ENCODE results near the gene SLC37A1. TPM values are rescaled to one million over a fixed set of nuclear protein-coding genes. Genes with fewer than 3 reads are reported as not detected.
A peak's percentile ranks its signal among the peaks of the same experiment; 100 is the strongest.

SLC37A1 gene
- total RNA-seq, 1 experiment from 2014 or later: 47.1 TPM

DNA sequence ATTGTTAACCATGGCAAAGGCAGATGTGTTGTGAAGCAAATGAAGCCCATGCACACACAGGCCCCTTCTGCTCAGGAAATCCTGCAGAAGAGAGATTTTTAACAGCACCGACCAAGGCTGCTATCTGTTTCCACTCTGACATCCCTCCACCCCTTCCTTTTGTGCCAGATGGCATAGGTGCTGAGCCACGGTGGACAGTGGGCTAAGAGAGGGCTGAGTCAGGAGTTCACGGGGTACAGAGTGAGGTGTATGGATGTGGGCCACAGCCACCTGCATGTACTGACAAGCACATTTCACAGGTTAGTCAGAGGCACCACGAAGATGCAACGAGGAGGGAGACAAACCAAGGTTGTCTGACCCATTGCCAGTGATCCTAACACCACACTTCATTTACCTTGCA is 27.1 kb upstream of the SLC37A1 start:
- DNase-seq: no peak
- H3K36me3 ChIP-seq (ENCODE audit: insufficient read depth, low read length): no peaks in the 10 kb centered on the region
- H3K27ac ChIP-seq (ENCODE audit: low read length): no peak overlapping the region
- H3K9ac ChIP-seq (ENCODE audit: low read length): no peak overlapping the region
- H3K4me2 ChIP-seq (ENCODE audit: low read depth, low read length, poor library complexity, severe bottlenecking): no peak overlapping the region
- no peaks in the 10 kb centered on the region for H3K27me3 ChIP-seq (ENCODE audit: low read length)
- H3K9me2 ChIP-seq (replicated peaks; ENCODE audit: insufficient read depth, low read length): no peaks in the 10 kb centered on the region
- no peak overlapping the region for H2AFZ ChIP-seq (ENCODE audit: low read length)
- no peaks in the 10 kb centered on the region for H4K20me1 ChIP-seq (ENCODE audit: insufficient read depth, low read depth, low read length)
- H3K4me3 ChIP-seq (ENCODE audit: low read length): no peak overlapping the region
- H3K79me2 ChIP-seq (ENCODE audit: low read length): no peaks in the 10 kb centered on the region
- H3K9me3 ChIP-seq (ENCODE audit: low read length): no peaks in the 10 kb centered on the region
- H3K4me1 ChIP-seq (ENCODE audit: low read length): peaks cover 14% of the 10 kb centered on the region

DNA sequence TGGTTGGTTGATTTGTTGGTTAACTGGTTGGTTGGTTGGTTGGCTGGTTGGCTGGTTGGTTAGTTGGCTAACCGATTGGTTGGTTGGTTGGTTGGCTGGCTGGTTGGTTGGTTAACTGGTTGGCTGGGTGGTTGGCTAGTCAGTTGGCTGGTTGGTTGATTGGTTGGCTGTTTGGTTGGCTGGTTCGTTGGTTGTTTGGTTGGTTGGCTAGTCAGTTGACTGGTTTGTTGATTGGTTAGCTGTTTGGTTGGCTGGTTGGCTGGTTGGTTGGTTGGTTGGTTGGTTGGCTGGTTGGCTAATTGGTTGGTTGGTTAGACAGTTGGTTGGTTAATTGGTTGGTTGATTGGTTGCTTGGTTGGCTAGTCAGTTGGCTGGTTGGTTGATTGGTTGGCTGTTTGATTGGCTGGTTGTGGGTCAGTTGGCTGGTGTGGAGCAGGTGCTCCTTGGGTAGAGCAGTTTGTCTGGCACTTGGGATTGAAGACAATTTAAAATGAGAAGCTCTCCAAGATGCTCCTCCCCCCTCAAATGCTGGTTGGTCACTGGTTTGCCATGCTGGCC is 24.6 kb upstream of the SLC37A1 start:
- Histone ChIP-seq H3K9ac (ENCODE audit: low read length) (no peak overlapping the region), H3K4me2 (ENCODE audit: low read depth, low read length, poor library complexity, severe bottlenecking) (no peak overlapping the region), H3K9me2 (replicated peaks; ENCODE audit: insufficient read depth, low read length) (no peaks in the 10 kb centered on the region), H2AFZ (ENCODE audit: low read length) (no peak overlapping the region), H3K36me3 (ENCODE audit: insufficient read depth, low read length) (no peaks in the 10 kb centered on the region), H3K27me3 (ENCODE audit: low read length) (no peaks in the 10 kb centered on the region), H3K27ac (ENCODE audit: low read length) (no peak overlapping the region), H3K9me3 (ENCODE audit: low read length) (no peaks in the 10 kb centered on the region), H4K20me1 (ENCODE audit: insufficient read depth, low read depth, low read length) (no peaks in the 10 kb centered on the region), H3K79me2 (ENCODE audit: low read length) (no peaks in the 10 kb centered on the region), H3K4me3 (ENCODE audit: low read length) (no peak overlapping the region), H3K4me1 (ENCODE audit: low read length) (peaks cover 14% of the 10 kb centered on the region)
- no peak for DNase-seq

GRCh38 chr21:42489991-42490390 is 23.7 kb upstream of the SLC37A1 start:
- Histone ChIP-seq H3K9ac (ENCODE audit: low read length) (no peak overlapping the region), H2AFZ (ENCODE audit: low read length) (no peak overlapping the region), H3K9me2 (replicated peaks; ENCODE audit: insufficient read depth, low read length) (no peaks in the 10 kb centered on the region), H3K4me3 (ENCODE audit: low read length) (no peak overlapping the region), H3K27me3 (ENCODE audit: low read length) (no peaks in the 10 kb centered on the region), H3K4me1 (ENCODE audit: low read length) (peaks cover 14% of the 10 kb centered on the region), H3K36me3 (ENCODE audit: insufficient read depth, low read length) (no peaks in the 10 kb centered on the region), H3K4me2 (ENCODE audit: low read depth, low read length, poor library complexity, severe bottlenecking) (no peak overlapping the region), H3K27ac (ENCODE audit: low read length) (no peak overlapping the region), H3K9me3 (ENCODE audit: low read length) (no peaks in the 10 kb centered on the region), H4K20me1 (ENCODE audit: insufficient read depth, low read depth, low read length) (no peaks in the 10 kb centered on the region), H3K79me2 (ENCODE audit: low read length) (no peaks in the 10 kb centered on the region)
- no peak for DNase-seq

- no peaks in the 10 kb centered on the region for H3K9me3 ChIP-seq (ENCODE audit: low read length)
- peak overlapping the region; percentile 33 for H3K4me2 ChIP-seq (ENCODE audit: low read depth, low read length, poor library complexity, severe bottlenecking)
- H4K20me1 ChIP-seq (ENCODE audit: insufficient read depth, low read depth, low read length): no peaks in the 10 kb centered on the region
- H3K27ac ChIP-seq (ENCODE audit: low read length): no peak overlapping the region
- no peaks in the 10 kb centered on the region for H3K79me2 ChIP-seq (ENCODE audit: low read length)
- H3K9ac ChIP-seq (ENCODE audit: low read length): no peak overlapping the region
- no peaks in the 10 kb centered on the region for H3K9me2 ChIP-seq (replicated peaks; ENCODE audit: insufficient read depth, low read length)
- H2AFZ ChIP-seq (ENCODE audit: low read length): no peak overlapping the region
- no peaks in the 10 kb centered on the region for H3K36me3 ChIP-seq (ENCODE audit: insufficient read depth, low read length)
- DNase-seq: no peak
- H3K4me1 ChIP-seq (ENCODE audit: low read length): peaks cover 18% of the 10 kb centered on the region
- H3K4me3 ChIP-seq (ENCODE audit: low read length): no peak overlapping the region
- no peaks in the 10 kb centered on the region for H3K27me3 ChIP-seq (ENCODE audit: low read length)
Observed at GRCh38 chr21:42490720-42491119, 22.9 kb upstream of the SLC37A1 start.

DNA sequence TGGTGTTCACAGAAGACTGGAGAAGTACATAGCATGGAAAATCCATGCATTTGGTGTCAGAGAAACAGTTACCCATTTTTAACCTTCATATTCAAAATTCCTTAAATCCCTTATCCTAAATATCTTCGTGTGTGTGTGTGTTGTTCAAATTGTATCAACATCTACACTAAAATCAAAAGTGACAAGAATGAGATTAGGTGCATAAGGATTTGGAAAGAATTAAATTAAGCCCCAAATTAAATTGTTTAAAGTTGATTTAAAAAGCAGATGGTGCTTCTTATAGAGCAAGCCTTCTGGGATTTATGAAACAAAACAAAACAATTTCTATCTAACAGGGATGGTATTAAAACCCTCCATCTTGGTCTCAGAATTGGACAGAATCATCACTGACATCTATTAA is 22.3 kb upstream of the SLC37A1 start:
- H3K36me3 ChIP-seq (ENCODE audit: insufficient read depth, low read length): no peaks in the 10 kb centered on the region
- no peaks in the 10 kb centered on the region for H3K9me3 ChIP-seq (ENCODE audit: low read length)
- no peaks in the 10 kb centered on the region for H3K27me3 ChIP-seq (ENCODE audit: low read length)
- no peak overlapping the region for H3K4me2 ChIP-seq (ENCODE audit: low read depth, low read length, poor library complexity, severe bottlenecking)
- H3K9ac ChIP-seq (ENCODE audit: low read length): no peak overlapping the region
- H4K20me1 ChIP-seq (ENCODE audit: insufficient read depth, low read depth, low read length): no peaks in the 10 kb centered on the region
- DNase-seq: no peak
- H3K4me3 ChIP-seq (ENCODE audit: low read length): no peak overlapping the region
- H3K79me2 ChIP-seq (ENCODE audit: low read length): no peaks in the 10 kb centered on the region
- H3K4me1 ChIP-seq (ENCODE audit: low read length): peaks cover 21% of the 10 kb centered on the region
- no peaks in the 10 kb centered on the region for H3K9me2 ChIP-seq (replicated peaks; ENCODE audit: insufficient read depth, low read length)
- no peak overlapping the region for H3K27ac ChIP-seq (ENCODE audit: low read length)
- no peak overlapping the region for H2AFZ ChIP-seq (ENCODE audit: low read length)

DNA sequence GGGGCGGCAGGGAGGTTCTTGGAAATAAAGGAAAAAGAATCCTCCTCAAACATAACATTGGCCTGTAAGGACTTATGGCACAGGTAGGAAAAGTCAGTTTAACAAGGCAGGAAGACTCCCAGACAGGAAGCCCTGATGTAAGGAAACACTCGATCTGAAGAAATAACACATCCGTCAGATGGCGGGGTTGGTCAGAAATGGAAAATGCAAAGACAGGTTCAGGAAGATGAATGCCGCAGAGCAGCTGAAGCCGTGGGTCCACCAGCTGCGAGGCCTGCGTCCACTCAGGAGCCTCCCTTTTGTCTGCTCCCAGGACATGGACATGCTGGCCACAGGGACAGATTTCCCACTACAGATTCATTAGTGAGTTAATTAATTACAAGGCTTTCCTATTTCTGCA is 21.5 kb upstream of the SLC37A1 start:
- Histone ChIP-seq H3K4me1 (ENCODE audit: low read length) (peaks cover 25% of the 10 kb centered on the region), H3K27ac (ENCODE audit: low read length) (no peak overlapping the region), H3K79me2 (ENCODE audit: low read length) (no peaks in the 10 kb centered on the region), H3K9ac (ENCODE audit: low read length) (no peak overlapping the region), H4K20me1 (ENCODE audit: insufficient read depth, low read depth, low read length) (no peaks in the 10 kb centered on the region), H3K36me3 (ENCODE audit: insufficient read depth, low read length) (no peaks in the 10 kb centered on the region), H3K9me2 (replicated peaks; ENCODE audit: insufficient read depth, low read length) (no peaks in the 10 kb centered on the region), H3K9me3 (ENCODE audit: low read length) (no peaks in the 10 kb centered on the region), H3K27me3 (ENCODE audit: low read length) (no peaks in the 10 kb centered on the region), H3K4me3 (ENCODE audit: low read length) (no peak overlapping the region), H3K4me2 (ENCODE audit: low read depth, low read length, poor library complexity, severe bottlenecking) (no peak overlapping the region), H2AFZ (ENCODE audit: low read length) (no peak overlapping the region)
- DNase-seq: no peak

GRCh38 chr21:42493109-42494060 is 20.3 kb upstream of the SLC37A1 start:
- Histone ChIP-seq H3K4me1 (ENCODE audit: low read length) (peaks cover 31% of the 10 kb centered on the region), H4K20me1 (ENCODE audit: insufficient read depth, low read depth, low read length) (no peaks in the 10 kb centered on the region), H3K9me2 (replicated peaks; ENCODE audit: insufficient read depth, low read length) (no peaks in the 10 kb centered on the region), H3K9ac (ENCODE audit: low read length) (no peak overlapping the region), H3K4me2 (ENCODE audit: low read depth, low read length, poor library complexity, severe bottlenecking) (no peak overlapping the region), H2AFZ (ENCODE audit: low read length) (no peak overlapping the region), H3K36me3 (ENCODE audit: insufficient read depth, low read length) (no peaks in the 10 kb centered on the region), H3K79me2 (ENCODE audit: low read length) (no peaks in the 10 kb centered on the region), H3K27ac (ENCODE audit: low read length) (no peak overlapping the region), H3K27me3 (ENCODE audit: low read length) (no peaks in the 10 kb centered on the region), H3K9me3 (ENCODE audit: low read length) (no peaks in the 10 kb centered on the region), H3K4me3 (ENCODE audit: low read length) (no peak overlapping the region)
- DNase-seq: no peak

- H2AFZ ChIP-seq (ENCODE audit: low read length): no peak overlapping the region
Observed at GRCh38 chr21:42495027-42495426, 18.6 kb upstream of the SLC37A1 start.

More at GRCh38 chr21:42495027-42495426, 18.6 kb upstream of the SLC37A1 start:
- H3K9me3 ChIP-seq (ENCODE audit: low read length): no peaks in the 10 kb centered on the region
- no peak overlapping the region for H3K9ac ChIP-seq (ENCODE audit: low read length)
- no peak overlapping the region for H3K27ac ChIP-seq (ENCODE audit: low read length)
- H3K27me3 ChIP-seq (ENCODE audit: low read length): no peaks in the 10 kb centered on the region
- H3K9me2 ChIP-seq (replicated peaks; ENCODE audit: insufficient read depth, low read length): no peaks in the 10 kb centered on the region
- no peaks in the 10 kb centered on the region for H4K20me1 ChIP-seq (ENCODE audit: insufficient read depth, low read depth, low read length)
- H3K79me2 ChIP-seq (ENCODE audit: low read length): no peaks in the 10 kb centered on the region
- H3K4me1 ChIP-seq (ENCODE audit: low read length): peaks cover 31% of the 10 kb centered on the region
- H3K36me3 ChIP-seq (ENCODE audit: insufficient read depth, low read length): no peaks in the 10 kb centered on the region
- no peak overlapping the region for H3K4me2 ChIP-seq (ENCODE audit: low read depth, low read length, poor library complexity, severe bottlenecking)
- no peak overlapping the region for H3K4me3 ChIP-seq (ENCODE audit: low read length)
- DNase-seq: no peak
